ENCODE results near the gene NCR1. TPM values are rescaled to one million over a fixed set of nuclear protein-coding genes. Genes with fewer than 3 reads are reported as not detected.

Gene NCR1
- total and polyA plus RNA-seq, 8 donors: 0.92 to 1.1 TPM; not detected in 6

GRCh38 chr19:54875506-54875905 is 30.4 kb upstream of the NCR1 start:
- peaks cover 0 to 10% (median 2%) of the 10 kb centered on the region in 4 donors for H3K9me3 ChIP-seq
- H3K4me1 ChIP-seq: no peaks in the 10 kb centered on the region
- H3K27ac ChIP-seq: peak overlapping the region in 2 of 5 donors; percentile 43 to 62
- intact Hi-C loops (cut with DNase I; ENCODE audit: low total_unique reads): no loop called here
- peaks cover 0 to 5% (median 0%) of the 10 kb centered on the region in 3 donors for H3K27me3 ChIP-seq
- TF ChIP-seq EP300 (IDR thresholded peaks at IDR 0.05) (no peak), POLR2A (IDR thresholded peaks at IDR 0.05) (no peak), CTCF (IDR thresholded peaks at IDR 0.05) (no peak), POLR2AphosphoS5 (IDR thresholded peaks at IDR 0.05) (no peak)
- WGBS, 5 donors: 50 to 65% (median 56%) methylated on average over 2 of the region's 2 CpGs
- DNase-seq: no peak
- no peaks in the 10 kb centered on the region for H3K36me3 ChIP-seq
- H3K4me3 ChIP-seq: peak overlapping the region in 1 of 4 donors; percentile 24

GRCh38 chr19:54877471-54877870 is 28.5 kb upstream of the NCR1 start:
- H3K27me3 ChIP-seq: peaks cover 0 to 20% (median 13%) of the 10 kb centered on the region in 3 donors
- intact Hi-C loops (cut with DNase I; ENCODE audit: low total_unique reads): no loop called here
- no peak overlapping the region for H3K4me3 ChIP-seq
- no peak overlapping the region for H3K27ac ChIP-seq
- peaks cover 0 to 8% (median 5%) of the 10 kb centered on the region in 4 donors for H3K9me3 ChIP-seq
- no peaks in the 10 kb centered on the region for H3K4me1 ChIP-seq
- TF ChIP-seq EP300 (IDR thresholded peaks at IDR 0.05) (no peak), POLR2AphosphoS5 (IDR thresholded peaks at IDR 0.05) (no peak), POLR2A (IDR thresholded peaks at IDR 0.05) (no peak), CTCF (IDR thresholded peaks at IDR 0.05) (no peak)
- DNase-seq: no peak
- no peaks in the 10 kb centered on the region for H3K36me3 ChIP-seq
- 58 to 68% (median 65%) methylated on average over 3 of the region's 3 CpGs for WGBS, 5 donors

- H3K27me3 ChIP-seq: peaks cover 0 to 46% (median 13%) of the 10 kb centered on the region in 3 donors
Observed at GRCh38 chr19:54881884-54882283, 24.1 kb upstream of the NCR1 start.

GRCh38 chr19:54882758-54883157 is 23.2 kb upstream of the NCR1 start:
- Histone ChIP-seq H3K4me3 (no peak overlapping the region), H3K4me1 (no peaks in the 10 kb centered on the region), H3K36me3 (no peaks in the 10 kb centered on the region), H3K9me3 (peaks cover 0 to 16% (median 4%) of the 10 kb centered on the region in 4 donors), H3K27ac (no peak overlapping the region), H3K27me3 (peaks cover 0 to 51% (median 13%) of the 10 kb centered on the region in 3 donors)
- WGBS, 5 donors: 61 to 68% (median 67%) methylated on average over 7 of the region's 7 CpGs
- intact Hi-C loops (cut with DNase I; ENCODE audit: low total_unique reads): no loop called here
- DNase-seq: no peak
- TF ChIP-seq CTCF (IDR thresholded peaks at IDR 0.05) (no peak), EP300 (IDR thresholded peaks at IDR 0.05) (no peak), POLR2AphosphoS5 (IDR thresholded peaks at IDR 0.05) (no peak), POLR2A (IDR thresholded peaks at IDR 0.05) (no peak)

More at GRCh38 chr19:54881884-54882283, 24.1 kb upstream of the NCR1 start:
- H3K4me1 ChIP-seq: no peaks in the 10 kb centered on the region
- H3K4me3 ChIP-seq: no peak overlapping the region
- peaks cover 0 to 16% (median 4%) of the 10 kb centered on the region in 4 donors for H3K9me3 ChIP-seq
- no peak for DNase-seq
- intact Hi-C loops (cut with DNase I; ENCODE audit: low total_unique reads): no loop called here
- no peak for TF ChIP-seq CTCF (IDR thresholded peaks at IDR 0.05)
- TF ChIP-seq POLR2AphosphoS5 (IDR thresholded peaks at IDR 0.05): no peak
- no peak for TF ChIP-seq POLR2A (IDR thresholded peaks at IDR 0.05)
- no peak for TF ChIP-seq EP300 (IDR thresholded peaks at IDR 0.05)
- WGBS, 5 donors: 54 to 61% (median 57%) methylated on average over 3 to 6 of the region's 6 CpGs
- no peak overlapping the region for H3K27ac ChIP-seq
- no peaks in the 10 kb centered on the region for H3K36me3 ChIP-seq
